H1 (cell line): Measurements from ENCODE around the gene SPDYE4. TPM values are rescaled to one million over a fixed set of nuclear protein-coding genes. Genes with fewer than 3 reads are reported as not detected.

Experiments used
- CTCF ChIA-PET: fragments of 300-600 bp; sonication (Branson Sonifier 250); formaldehyde crosslinking; loops from one replicate; lab custom pipeline; 2021; ENCODE audit not compliant: partially characterized antibody; lab: Charles Lee
- POLR2A ChIA-PET: fragments of 300-600 bp; sonication (Branson Sonifier 250); formaldehyde crosslinking; loops from one replicate; lab custom pipeline; 2021; ENCODE audit warnings: inconsistent platforms; ENCODE audit not compliant: partially characterized antibody; lab: Charles Lee
- DNase-seq, 2 experiments: peaks; one replicate each; pipeline versions ENCODE4 v3.0.0 to v3.0.0-alpha.2; 2010 to 2022; ENCODE audit warnings: low spot score in 2 of 2, low read depth in 1 of 2, mixed read lengths in 1 of 2
- FAIRE-seq: peaks from 2 replicates; lab custom pipeline; 2011; peaks lifted over from hg19 to GRCh38; lab: Jason Lieb, UNC
- H2AFZ ChIP-seq: 2 replicates; pipeline ENCODE4 v1.8.1; 2012; ENCODE audit warnings: low read length, inconsistent platforms
- H2AK5ac ChIP-seq: 2 replicates; pipeline ENCODE4 v1.6.1; 2013; ENCODE audit warnings: low read depth, low read length
- H2BK120ac ChIP-seq: replicated peaks from 2 replicates; pipeline ENCODE3; 2013; ENCODE audit warnings: low read depth, low read length, inconsistent platforms
- H2BK12ac ChIP-seq: 2 replicates; pipeline ENCODE4 v1.6.1; 2013; ENCODE audit warnings: low read depth, low read length
- H2BK15ac ChIP-seq: 2 replicates; pipeline ENCODE4 v1.6.1; 2013; ENCODE audit warnings: low read length
- H2BK20ac ChIP-seq: 2 replicates; pipeline ENCODE4 v1.6.1; 2013; ENCODE audit warnings: low read length
- H2BK5ac ChIP-seq: 2 replicates; pipeline ENCODE4 v1.6.1; 2013; ENCODE audit warnings: low read depth, low read length
- H3K14ac ChIP-seq: 2 replicates; pipeline ENCODE4 v1.6.1; 2013; ENCODE audit warnings: inconsistent platforms; ENCODE audit not compliant: insufficient read length
- H3K18ac ChIP-seq: 2 replicates; pipeline ENCODE4 v1.6.1; 2013; ENCODE audit warnings: low read length; ENCODE audit errors: extremely low read depth
- H3K23ac ChIP-seq: 2 replicates; pipeline ENCODE4 v1.6.1; 2013; ENCODE audit warnings: inconsistent platforms; ENCODE audit not compliant: insufficient read length
- H3K23me2 ChIP-seq: 2 replicates; pipeline ENCODE4 v1.6.1; 2013; ENCODE audit warnings: low read depth, low read length
- H3K27ac ChIP-seq: 2 replicates; pipeline ENCODE4 v1.6.1; 2011; ENCODE audit warnings: low read depth, low read length, inconsistent platforms
- H3K27me3 ChIP-seq, 4 experiments: replicated peaks in 1 of 4; 1 replicate in 1 of 4; 2 replicates in 3 of 4; pipeline versions ENCODE4 v1.6.1 to v1.8.1; 2011 to 2013; ENCODE audit warnings: low read length in 3 of 4, mild to moderate bottlenecking in 3 of 4, inconsistent platforms in 2 of 4, mixed read lengths in 2 of 4, moderate library complexity in 1 of 4; ENCODE audit not compliant: control insufficient read depth in 3 of 4, insufficient read depth in 3 of 4; ENCODE audit errors: extremely low read depth in 1 of 4
- H3K36me3 ChIP-seq, 4 experiments: 2 replicates each; pipeline versions ENCODE4 v1.6.1 to v1.8.1; 2011 to 2013; ENCODE audit warnings: mild to moderate bottlenecking in 4 of 4, low read length in 3 of 4, moderate library complexity in 2 of 4, control low read depth in 1 of 4, inconsistent platforms in 1 of 4; ENCODE audit not compliant: insufficient read depth in 4 of 4, control insufficient read depth in 2 of 4
- H3K4ac ChIP-seq: replicated peaks from 2 replicates; pipeline ENCODE3; 2013; ENCODE audit warnings: low read length, low read depth, mixed read lengths, inconsistent platforms; ENCODE audit not compliant: insufficient read length
- H3K4me1 ChIP-seq, 4 experiments: replicated peaks in 1 of 4; 1 replicate in 1 of 4; 2 replicates in 3 of 4; pipeline versions ENCODE4 v1.6.1 to v1.8.1; 2011 to 2013; ENCODE audit warnings: low read length in 3 of 4, inconsistent platforms in 2 of 4, mixed read lengths in 1 of 4; ENCODE audit not compliant: insufficient read depth in 4 of 4, control insufficient read depth in 3 of 4
- H3K4me2 ChIP-seq, 2 experiments: 2 replicates each; pipeline versions ENCODE4 v1.6.1 to v1.8.1; 2011 to 2013; ENCODE audit warnings: low read depth in 2 of 2, low read length in 2 of 2, control low read depth in 1 of 2, inconsistent platforms in 1 of 2, mild to moderate bottlenecking in 1 of 2; ENCODE audit not compliant: insufficient read depth in 1 of 2
- H3K4me3 ChIP-seq, 4 experiments: fragments of 200-600, 300-600 bp in 1 of 4; sonication (generic), shearing (Covaris generic), sonication (Bioruptor Twin) in 1 of 4; 2 replicates each; pipeline versions ENCODE4 v1.5.1 to v1.8.1; 2011 to 2016; ENCODE audit warnings: low read length in 4 of 4, low read depth in 3 of 4, control low read depth in 2 of 4, inconsistent platforms in 2 of 4, mild to moderate bottlenecking in 2 of 4, mixed read lengths in 1 of 4, moderate library complexity in 1 of 4; ENCODE audit not compliant: insufficient read depth in 2 of 4; ENCODE audit errors: extremely low read depth in 1 of 4
- H3K56ac ChIP-seq: replicated peaks from 2 replicates; pipeline ENCODE3; 2013; ENCODE audit warnings: low read depth, mild to moderate bottlenecking, mixed read lengths, low read length, inconsistent platforms; ENCODE audit not compliant: insufficient read length
- H3K79me1 ChIP-seq: 2 replicates; pipeline ENCODE4 v1.6.1; 2013; ENCODE audit warnings: low read depth, low read length, control low read depth
- H3K79me2 ChIP-seq, 2 experiments: 2 replicates each; pipeline versions ENCODE4 v1.6.1 to v1.8.1; 2012 to 2013; ENCODE audit warnings: low read length in 2 of 2, mild to moderate bottlenecking in 2 of 2, inconsistent platforms in 1 of 2; ENCODE audit not compliant: insufficient read depth in 2 of 2, control insufficient read depth in 1 of 2
- H3K9ac ChIP-seq, 4 experiments: replicated peaks in 1 of 4; 1 replicate in 1 of 4; 2 replicates in 3 of 4; pipeline versions ENCODE4 v1.6.1 to v1.8.1; 2011 to 2013; ENCODE audit warnings: low read depth in 3 of 4, low read length in 3 of 4, control low read depth in 2 of 4, mild to moderate bottlenecking in 2 of 4, moderate library complexity in 2 of 4, inconsistent platforms in 1 of 4; ENCODE audit errors: extremely low read depth in 1 of 4
- H3K9me3 ChIP-seq, 2 experiments: 2 replicates each; pipeline versions ENCODE4 v1.6.1 to v1.8.1; 2012 to 2013; ENCODE audit warnings: mild to moderate bottlenecking in 2 of 2, moderate library complexity in 2 of 2, control low read depth in 1 of 2, inconsistent platforms in 1 of 2, low read depth in 1 of 2, low read length in 1 of 2, mixed read lengths in 1 of 2; ENCODE audit not compliant: insufficient read depth in 2 of 2
- H4K20me1 ChIP-seq, 2 experiments: replicated peaks in 1 of 2; 2 replicates each; pipeline versions ENCODE3 to v1.8.1; 2011 to 2013; ENCODE audit warnings: inconsistent platforms in 2 of 2, low read length in 2 of 2, mild to moderate bottlenecking in 1 of 2; ENCODE audit not compliant: insufficient read depth in 2 of 2, control insufficient read depth in 1 of 2
- H4K5ac ChIP-seq: 2 replicates; pipeline ENCODE4 v1.6.1; 2013; ENCODE audit warnings: low read length, low read depth, mixed read lengths, inconsistent platforms; ENCODE audit not compliant: insufficient read length
- H4K8ac ChIP-seq: 2 replicates; pipeline ENCODE4 v1.8.0; 2013; ENCODE audit warnings: mild to moderate bottlenecking, moderate library complexity, low read length, inconsistent platforms; ENCODE audit not compliant: insufficient read depth; ENCODE audit errors: extremely low read depth
- H4K91ac ChIP-seq: replicated peaks from 2 replicates; pipeline ENCODE3; 2013; ENCODE audit warnings: low read length, mixed read lengths, inconsistent platforms; ENCODE audit not compliant: insufficient read length
- ASH2L ChIP-seq: fragments of 200-600, 300-600 bp; sonication (generic); IDR thresholded peaks from one replicate; pipeline ENCODE4 v1.7.1; 2017; ENCODE audit warnings: low read length
- FOSL1 ChIP-seq: IDR thresholded peaks from 2 replicates; pipeline ENCODE4 v1.6.1; 2011; ENCODE audit warnings: mild to moderate bottlenecking, low read depth, low read length, moderate library complexity; ENCODE audit not compliant: insufficient read depth
- GTF2F1 ChIP-seq: IDR thresholded peaks from 2 replicates; pipeline ENCODE4 v1.6.1; 2012; ENCODE audit warnings: low read depth, low read length, improper control_type of control experiment, borderline replicate concordance
- HDAC2 ChIP-seq, 2 experiments: fragments of 300-600 bp in 1 of 2; sonication (generic) in 1 of 2; IDR thresholded peaks; 2 replicates each; pipeline ENCODE4 v1.6.1; 2011 to 2012; ENCODE audit warnings: low read depth in 2 of 2, low read length in 2 of 2, mild to moderate bottlenecking in 2 of 2, moderate library complexity in 2 of 2, borderline replicate concordance in 1 of 2, inconsistent platforms in 1 of 2
- NANOG ChIP-seq: IDR thresholded peaks from 2 replicates; pipeline ENCODE4 v1.6.1; 2011; ENCODE audit warnings: low read length, low read depth, mild to moderate bottlenecking, inconsistent platforms; ENCODE audit not compliant: insufficient read depth, poor library complexity, severe bottlenecking
- TEAD4 ChIP-seq: IDR thresholded peaks from 2 replicates; pipeline ENCODE4 v1.6.1; 2012; ENCODE audit warnings: low read depth, low read length, inconsistent platforms, mixed read lengths
- WGBS, 2 experiments: shearing (Covaris generic) in 1 of 2; methylation state at CpG; one replicate each; pipeline versions ENCODE4 v1.1.6 to v1.1.7; 2013 to 2015; ENCODE audit warnings: low lambda C conversion rate in 2 of 2, mixed read lengths in 2 of 2, inconsistent platforms in 1 of 2, low coverage in 1 of 2, missing lambda C conversion rate in 1 of 2; ENCODE audit not compliant: insufficient replicate concordance in 2 of 2, insufficient coverage in 1 of 2, insufficient read length in 1 of 2; ENCODE audit errors: extremely low coverage in 1 of 2, missing lambda C conversion rate in 1 of 2; 5-methylcytosine and 5-hydroxymethylcytosine counted together
- polyA plus RNA-seq, 7 experiments: library from polyadenylated mRNA; depleted of rRNA in 3 of 7; stranded (reverse) in 5 of 7; unstranded in 2 of 7; fragments of >200 nt in 5 of 7; fragments of 200-250 nt in 2 of 7; gene quantifications; 1 replicate in 5 of 7; 2 replicates in 1 of 7; 4 replicates in 1 of 7; pipeline versions ENCODE4 v1.2.1 to v1.2.3, GENCODE V29; 2011 to 2013; ENCODE audit warnings: missing spikeins in 2 of 7, mixed read lengths in 2 of 7
- total RNA-seq: library from RNA; stranded (reverse); fragmentation: NEBNext Ultra II Directional; extraction: Animal tissue kit (Norgen Biotek cat#: 25700); gene quantifications from 2 replicates; pipeline ENCODE4 v1.2.1, GENCODE V29; 2021
- TF ChIP-seq, protein P1 (sequence below), 3 experiments: IDR thresholded peaks; 1 replicate in 2 of 3; 2 replicates in 1 of 3; pipeline versions ENCODE4 v1.5.1 to v1.6.1; 2011; ENCODE audit warnings: low read length in 3 of 3, mild to moderate bottlenecking in 3 of 3, inconsistent platforms in 2 of 3, low read depth in 1 of 3, moderate library complexity in 1 of 3; ENCODE audit not compliant: insufficient read depth in 1 of 3; ENCODE audit errors: control extremely low read depth in 1 of 3
- TF ChIP-seq, protein P2 (sequence below): IDR thresholded peaks from 2 replicates; pipeline ENCODE4 v1.6.1; 2012; ENCODE audit warnings: low read length, inconsistent platforms
- TF ChIP-seq, protein P3 (sequence below): IDR thresholded peaks from 2 replicates; pipeline ENCODE4 v1.6.1; 2012; ENCODE audit warnings: inconsistent platforms

SPDYE4 gene
- total and polyA plus RNA-seq, 2 of the 8 experiments (the other 6 are each of a cell fraction or from before 2014, with no cell fraction given) = not detected

- Histone ChIP-seq H2AFZ (no peak overlapping the region), H3K79me2 (no peaks in the 10 kb centered on the region), H2BK5ac (no peak overlapping the region), H3K23me2 (no peaks in the 10 kb centered on the region), H3K4me1 (peaks cover 0 to 5% (median 2%) of the 10 kb centered on the region in 4 experiments; a peak in 5 of 7 replicates), H3K9me3 (peaks cover 4 to 13% of the 10 kb centered on the region in 2 experiments; a peak in 3 of 4 replicates), H3K27ac (no peak overlapping the region), H3K14ac (no peak overlapping the region), H3K4ac (no peak overlapping the region), H3K56ac (no peak overlapping the region), H4K5ac (no peak overlapping the region), H2BK12ac (no peak overlapping the region), H2AK5ac (no peak overlapping the region), H4K8ac (no peak overlapping the region), H3K4me2 (no peak overlapping the region), H3K79me1 (no peaks in the 10 kb centered on the region; the same call in 1 of the 2 replicates), H4K91ac (no peak overlapping the region), H3K27me3 (no peaks in the 10 kb centered on the region), H3K18ac (no peak overlapping the region), H2BK120ac (no peak overlapping the region), H3K23ac (no peak overlapping the region), H3K9ac (no peak overlapping the region), H2BK15ac (no peak overlapping the region), H3K36me3 (no peaks in the 10 kb centered on the region), H2BK20ac (no peak overlapping the region), H4K20me1 (no peaks in the 10 kb centered on the region), H3K4me3 (no peak overlapping the region)
- no peak for FAIRE-seq
- POLR2A ChIA-PET = no interaction called here
- DNase-seq = no peak
- 89% methylated on average over 2 of the region's 2 CpGs; no CpG with 5 or more reads in 1 of the 2 experiments for WGBS, 2 experiments
- CTCF ChIA-PET = interaction anchor here (1.0 to 2.0 kb wide), 4 partner anchors 11 to 103 kb away, joined by 3 to 5 read pairs (median 4); no protein-coding TSS in a partner anchor
- TF ChIP-seq, protein P1, sequence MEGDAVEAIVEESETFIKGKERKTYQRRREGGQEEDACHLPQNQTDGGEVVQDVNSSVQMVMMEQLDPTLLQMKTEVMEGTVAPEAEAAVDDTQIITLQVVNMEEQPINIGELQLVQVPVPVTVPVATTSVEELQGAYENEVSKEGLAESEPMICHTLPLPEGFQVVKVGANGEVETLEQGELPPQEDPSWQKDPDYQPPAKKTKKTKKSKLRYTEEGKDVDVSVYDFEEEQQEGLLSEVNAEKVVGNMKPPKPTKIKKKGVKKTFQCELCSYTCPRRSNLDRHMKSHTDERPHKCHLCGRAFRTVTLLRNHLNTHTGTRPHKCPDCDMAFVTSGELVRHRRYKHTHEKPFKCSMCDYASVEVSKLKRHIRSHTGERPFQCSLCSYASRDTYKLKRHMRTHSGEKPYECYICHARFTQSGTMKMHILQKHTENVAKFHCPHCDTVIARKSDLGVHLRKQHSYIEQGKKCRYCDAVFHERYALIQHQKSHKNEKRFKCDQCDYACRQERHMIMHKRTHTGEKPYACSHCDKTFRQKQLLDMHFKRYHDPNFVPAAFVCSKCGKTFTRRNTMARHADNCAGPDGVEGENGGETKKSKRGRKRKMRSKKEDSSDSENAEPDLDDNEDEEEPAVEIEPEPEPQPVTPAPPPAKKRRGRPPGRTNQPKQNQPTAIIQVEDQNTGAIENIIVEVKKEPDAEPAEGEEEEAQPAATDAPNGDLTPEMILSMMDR (IDR thresholded peaks at IDR 0.05; ENCODE audit: control extremely low read depth in 1 of 3, insufficient read depth in 1 of 3, low read depth in 1 of 3, low read length in 3 of 3) = no peak
- TF ChIP-seq GTF2F1 = no peak
- no peak for TF ChIP-seq FOSL1
- TF ChIP-seq, protein P2, sequence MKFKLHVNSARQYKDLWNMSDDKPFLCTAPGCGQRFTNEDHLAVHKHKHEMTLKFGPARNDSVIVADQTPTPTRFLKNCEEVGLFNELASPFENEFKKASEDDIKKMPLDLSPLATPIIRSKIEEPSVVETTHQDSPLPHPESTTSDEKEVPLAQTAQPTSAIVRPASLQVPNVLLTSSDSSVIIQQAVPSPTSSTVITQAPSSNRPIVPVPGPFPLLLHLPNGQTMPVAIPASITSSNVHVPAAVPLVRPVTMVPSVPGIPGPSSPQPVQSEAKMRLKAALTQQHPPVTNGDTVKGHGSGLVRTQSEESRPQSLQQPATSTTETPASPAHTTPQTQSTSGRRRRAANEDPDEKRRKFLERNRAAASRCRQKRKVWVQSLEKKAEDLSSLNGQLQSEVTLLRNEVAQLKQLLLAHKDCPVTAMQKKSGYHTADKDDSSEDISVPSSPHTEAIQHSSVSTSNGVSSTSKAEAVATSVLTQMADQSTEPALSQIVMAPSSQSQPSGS = no peak
- TF ChIP-seq, protein P3, sequence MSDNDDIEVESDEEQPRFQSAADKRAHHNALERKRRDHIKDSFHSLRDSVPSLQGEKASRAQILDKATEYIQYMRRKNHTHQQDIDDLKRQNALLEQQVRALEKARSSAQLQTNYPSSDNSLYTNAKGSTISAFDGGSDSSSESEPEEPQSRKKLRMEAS = no peak
- no peak for TF ChIP-seq NANOG
- TF ChIP-seq TEAD4 = no peak
- no peak for TF ChIP-seq HDAC2 (IDR thresholded peaks at IDR 0.05; ENCODE audit: borderline replicate concordance in 1 of 2, low read depth in 2 of 2, low read length in 2 of 2)
- TF ChIP-seq ASH2L = no peak
These were observed 33.5 kb upstream of the SPDYE4 start for GRCh38 chr17:8791910-8792270.
